PC-3 (cell line): Measurements from ENCODE around the gene RAPGEF3. TPM values are rescaled to one million over a fixed set of nuclear protein-coding genes. Genes with fewer than 3 reads are reported as not detected.

Experiments
- ATAC-seq: fragments of 200-7000 bp; cut with Tn5 transposase; 2 replicates; pipeline ENCODE4 v1.9.1; 2020; ENCODE audit warnings: mild to moderate bottlenecking, moderate library complexity
- BruUV-seq: library from RNA; stranded (reverse); fragments of 400-500 nt; replicated peaks from 2 replicates; lab custom pipeline; 2021; lab: Mats Ljungman, UMichigan
- CTCF ChIA-PET: fragments of 300-600 bp; sonication (Branson Sonifier 250); formaldehyde crosslinking; loops from one replicate; lab custom pipeline; 2022; ENCODE audit warnings: antibody characterized with exemption; lab: Charles Lee
- POLR2A ChIA-PET: fragments of 300-600 bp; sonication (Branson Sonifier 250); formaldehyde crosslinking; loops from one replicate; lab custom pipeline; 2022; ENCODE audit warnings: antibody characterized with exemption; ENCODE audit not compliant: unreplicated experiment; lab: Charles Lee
- DNase-seq: peaks from one replicate; pipeline ENCODE4 v3.0.0-alpha.2; 2015
- H2AFZ ChIP-seq: fragments of 300-600 bp; sonication (generic); 2 replicates; pipeline ENCODE4 v1.6.0; 2016; ENCODE audit warnings: antibody characterized with exemption, low read length
- H3F3A ChIP-seq: fragments of 300-600 bp; sonication (generic); one replicate; pipeline ENCODE4 v1.6.0; 2017; ENCODE audit warnings: antibody characterized with exemption, low read length, control low read depth, mild to moderate bottlenecking; ENCODE audit not compliant: unreplicated experiment
- H3K27ac ChIP-seq: fragments of 300-600 bp; sonication (generic); 2 replicates; pipeline ENCODE4 v1.5.1; 2016; ENCODE audit warnings: mild to moderate bottlenecking, low read length
- H3K27me3 ChIP-seq: fragments of 300-600 bp; sonication (generic); 2 replicates; pipeline ENCODE4 v1.6.1; 2016; ENCODE audit warnings: low read length, mixed read lengths
- H3K36me3 ChIP-seq: fragments of 300-600 bp; sonication (generic); 2 replicates; pipeline ENCODE4 v1.6.1; 2016; ENCODE audit warnings: low read depth, mixed run types, low read length, mixed read lengths
- H3K4me1 ChIP-seq: fragments of 300-600 bp; sonication (generic); 2 replicates; pipeline ENCODE4 v1.5.1; 2016; ENCODE audit warnings: low read length; ENCODE audit not compliant: insufficient read depth
- H3K4me2 ChIP-seq: fragments of 300-600 bp; sonication (generic); 2 replicates; pipeline ENCODE4 v1.6.0; 2016; ENCODE audit warnings: low read length
- H3K4me3 ChIP-seq: fragments of 300-600 bp; sonication (generic); 2 replicates; pipeline ENCODE4 v1.5.1; 2016; ENCODE audit warnings: mild to moderate bottlenecking, low read length, mixed read lengths
- H3K79me2 ChIP-seq: fragments of 300-600 bp; sonication (generic); 2 replicates; pipeline ENCODE4 v1.6.1; 2017; ENCODE audit warnings: low read length, mixed read lengths
- H3K9ac ChIP-seq: fragments of 300-600 bp; sonication (generic); 2 replicates; pipeline ENCODE4 v1.6.0; 2016; ENCODE audit warnings: mild to moderate bottlenecking, low read length
- H3K9me2 ChIP-seq: fragments of 300-600 bp; sonication (generic); replicated peaks from 2 replicates; pipeline ENCODE4 v1.6.1; 2016; ENCODE audit warnings: mixed run types, low read length, mixed read lengths
- H3K9me3 ChIP-seq: fragments of 300-600 bp; sonication (generic); 2 replicates; pipeline ENCODE4 v1.6.1; 2016; ENCODE audit warnings: low read length, mixed read lengths
- H4K20me1 ChIP-seq: fragments of 300-600 bp; sonication (generic); 2 replicates; pipeline ENCODE4 v1.6.1; 2016; ENCODE audit warnings: low read length, mixed read lengths
- EZH2 ChIP-seq: fragments of 300-600 bp; sonication (generic); IDR thresholded peaks from one replicate; pipeline ENCODE4 v1.6.1; 2017; ENCODE audit warnings: antibody characterized with exemption, mild to moderate bottlenecking, low read length; ENCODE audit not compliant: unreplicated experiment
- EZH2phosphoT487 ChIP-seq: fragments of 300-600 bp; sonication (generic); IDR thresholded peaks from 2 replicates; pipeline ENCODE4 v1.6.1; 2018; ENCODE audit warnings: mild to moderate bottlenecking, antibody characterized with exemption, low read length, borderline replicate concordance
- intact Hi-C: fragments of 100-400 bp; cut with micrococcal nuclease; formaldehyde crosslinking; loops from 2 replicates; pipeline ENCODE4 v1.9.0; 2023
- total RNA-seq: library from RNA; depleted of rRNA; stranded (reverse); fragments of >200 nt; gene quantifications from 2 replicates; pipeline ENCODE4 v1.2.3, GENCODE V29; 2014
- TF ChIP-seq, protein P1 (sequence below): fragments of 300-600 bp; sonication (generic); conservative IDR thresholded peaks from 2 replicates; pipeline ENCODE4 v1.5.1; 2017; ENCODE audit warnings: antibody characterized with exemption, low read depth, mild to moderate bottlenecking, low read length

The RAPGEF3 gene
- total RNA-seq, 1 experiment from 2014 or later: 6.7 TPM

DNA sequence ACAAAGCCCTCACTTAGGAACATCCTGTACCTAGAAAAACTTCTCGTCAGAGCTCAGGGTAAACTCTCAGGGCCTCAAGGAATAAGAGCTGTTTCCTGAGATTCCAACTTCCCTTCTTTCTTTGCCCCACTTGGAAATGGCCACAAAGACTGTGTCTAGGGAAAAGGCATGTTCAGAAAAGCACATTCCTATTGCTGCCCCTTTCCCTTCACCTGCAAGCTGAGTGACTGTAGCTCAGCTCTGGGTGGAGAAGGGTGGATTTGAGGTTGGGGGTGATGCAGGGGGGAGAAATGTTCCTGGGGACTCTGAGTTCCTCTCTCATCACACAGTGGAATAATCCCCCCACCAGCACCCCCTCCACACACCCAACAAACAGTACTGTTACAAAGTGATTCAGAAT, 40.1 kb downstream of the RAPGEF3 start:
- H3K9me2 ChIP-seq: no peaks in the 10 kb centered on the region
- no peak overlapping the region for H3K27ac ChIP-seq
- H3K4me2 ChIP-seq: no peak overlapping the region
- TF ChIP-seq, protein P1, sequence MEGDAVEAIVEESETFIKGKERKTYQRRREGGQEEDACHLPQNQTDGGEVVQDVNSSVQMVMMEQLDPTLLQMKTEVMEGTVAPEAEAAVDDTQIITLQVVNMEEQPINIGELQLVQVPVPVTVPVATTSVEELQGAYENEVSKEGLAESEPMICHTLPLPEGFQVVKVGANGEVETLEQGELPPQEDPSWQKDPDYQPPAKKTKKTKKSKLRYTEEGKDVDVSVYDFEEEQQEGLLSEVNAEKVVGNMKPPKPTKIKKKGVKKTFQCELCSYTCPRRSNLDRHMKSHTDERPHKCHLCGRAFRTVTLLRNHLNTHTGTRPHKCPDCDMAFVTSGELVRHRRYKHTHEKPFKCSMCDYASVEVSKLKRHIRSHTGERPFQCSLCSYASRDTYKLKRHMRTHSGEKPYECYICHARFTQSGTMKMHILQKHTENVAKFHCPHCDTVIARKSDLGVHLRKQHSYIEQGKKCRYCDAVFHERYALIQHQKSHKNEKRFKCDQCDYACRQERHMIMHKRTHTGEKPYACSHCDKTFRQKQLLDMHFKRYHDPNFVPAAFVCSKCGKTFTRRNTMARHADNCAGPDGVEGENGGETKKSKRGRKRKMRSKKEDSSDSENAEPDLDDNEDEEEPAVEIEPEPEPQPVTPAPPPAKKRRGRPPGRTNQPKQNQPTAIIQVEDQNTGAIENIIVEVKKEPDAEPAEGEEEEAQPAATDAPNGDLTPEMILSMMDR: no peak
- TF ChIP-seq EZH2phosphoT487 (no peak), EZH2 (no peak)
- ChIA-PET POLR2A (no interaction called here), CTCF (no interaction called here)
- ATAC-seq: no peak
- peaks cover 13% of the 10 kb centered on the region; the same call in 1 of the 2 replicates for H3K4me1 ChIP-seq
- H4K20me1 ChIP-seq: no peaks in the 10 kb centered on the region
- no peaks in the 10 kb centered on the region for H3K36me3 ChIP-seq
- H2AFZ ChIP-seq: no peak overlapping the region
- H3K9me3 ChIP-seq: no peaks in the 10 kb centered on the region
- no peaks in the 10 kb centered on the region for H3F3A ChIP-seq
- intact Hi-C loops: no loop called here
- H3K79me2 ChIP-seq: no peaks in the 10 kb centered on the region
- H3K9ac ChIP-seq: no peak overlapping the region
- DNase-seq: no peak
- no peak overlapping the region for H3K4me3 ChIP-seq
- no TSS peak for BruUV-seq
- H3K27me3 ChIP-seq: no peaks in the 10 kb centered on the region

DNA sequence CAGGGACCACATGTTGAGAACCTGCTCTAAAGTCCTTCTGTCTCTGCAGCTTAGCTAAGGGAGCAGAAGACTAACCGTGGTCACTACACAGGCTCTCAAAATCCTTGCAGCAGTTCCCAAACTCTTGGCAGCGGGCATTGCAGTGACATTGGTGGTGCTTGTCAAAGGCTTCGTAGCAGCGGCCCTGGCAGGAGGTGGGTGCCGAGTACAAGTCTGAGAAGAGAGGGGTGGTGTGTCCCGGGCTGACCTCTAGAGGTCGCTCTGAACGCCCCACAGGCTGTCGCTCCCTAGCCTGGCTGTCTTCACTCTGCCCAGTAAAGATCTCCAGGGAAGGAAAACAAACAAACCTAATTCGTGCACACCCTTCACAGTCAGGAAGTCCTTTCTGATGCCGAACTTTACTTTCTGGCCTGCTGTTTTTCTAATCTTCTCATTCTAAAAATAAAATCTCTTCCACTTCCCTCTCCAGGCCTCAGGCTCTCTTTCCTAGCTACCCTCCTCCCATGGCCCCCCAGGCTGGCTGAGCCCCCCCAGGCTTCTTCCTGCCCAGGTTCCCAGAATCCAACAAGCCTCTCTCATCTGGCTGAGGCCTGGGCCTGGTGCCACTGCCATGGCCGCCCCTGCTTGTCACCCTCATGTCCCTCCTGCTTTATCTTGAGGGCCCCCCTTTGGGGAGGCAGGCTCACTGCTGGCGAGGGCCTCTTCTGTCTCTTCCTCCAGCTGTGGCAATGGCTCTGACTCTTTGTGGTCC, 41.1 kb downstream of the RAPGEF3 start:
- Histone ChIP-seq H3K36me3 (no peaks in the 10 kb centered on the region), H4K20me1 (no peaks in the 10 kb centered on the region), H3K27me3 (no peaks in the 10 kb centered on the region), H3F3A (no peaks in the 10 kb centered on the region), H3K9me3 (no peaks in the 10 kb centered on the region), H3K27ac (no peak overlapping the region), H3K4me1 (peaks cover 13% of the 10 kb centered on the region; the same call in 1 of the 2 replicates), H3K9ac (no peak overlapping the region), H3K79me2 (no peaks in the 10 kb centered on the region), H3K4me2 (no peak overlapping the region), H3K9me2 (no peaks in the 10 kb centered on the region), H2AFZ (peak overlapping the region; percentile 52), H3K4me3 (no peak overlapping the region)
- CTCF ChIA-PET: no interaction called here
- intact Hi-C loops: no loop called here
- TF ChIP-seq EZH2phosphoT487: no peak
- TF ChIP-seq, protein P1: peak; percentile 78
- POLR2A ChIA-PET: no interaction called here
- no TSS peak for BruUV-seq
- DNase-seq (peak; percentile 67), ATAC-seq (peak; percentile 82)

DNA sequence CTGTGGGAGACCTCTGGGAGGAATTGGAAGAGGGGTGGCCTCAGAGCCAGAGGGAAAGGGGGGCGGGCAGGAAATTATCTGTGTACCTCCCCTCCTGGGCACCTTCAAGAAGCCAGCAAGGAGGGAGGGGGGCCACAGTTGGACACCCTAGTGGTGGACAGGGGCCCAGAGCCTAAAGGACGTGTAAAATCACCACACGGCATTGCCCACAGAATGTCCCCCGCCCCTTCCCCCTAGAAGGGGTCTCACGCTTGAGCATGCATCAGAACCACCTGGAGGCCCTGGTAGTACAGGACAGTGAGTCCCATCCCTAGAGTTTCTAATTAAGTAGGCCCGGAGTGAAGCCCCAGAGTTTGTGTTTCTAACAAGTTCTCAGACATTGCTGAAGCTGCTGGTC, 41.6 kb downstream of the RAPGEF3 start:
- POLR2A ChIA-PET: no interaction called here
- H4K20me1 ChIP-seq: no peaks in the 10 kb centered on the region
- TF ChIP-seq EZH2phosphoT487 (no peak), EZH2 (no peak)
- TF ChIP-seq, protein P1: no peak
- CTCF ChIA-PET: no interaction called here
- H3K9ac ChIP-seq: no peak overlapping the region
- H3K79me2 ChIP-seq: no peaks in the 10 kb centered on the region
- H3K4me1 ChIP-seq: peaks cover 13% of the 10 kb centered on the region; the same call in 1 of the 2 replicates
- no peak for DNase-seq
- BruUV-seq: no TSS peak
- H3K27me3 ChIP-seq: no peaks in the 10 kb centered on the region
- no peaks in the 10 kb centered on the region for H3K36me3 ChIP-seq
- no peak for ATAC-seq
- H3K9me2 ChIP-seq: no peaks in the 10 kb centered on the region
- H2AFZ ChIP-seq: 0 out of 2 replicates have a peak overlapping the region, but pooled peaks have one; percentile 52
- no peaks in the 10 kb centered on the region for H3F3A ChIP-seq
- H3K4me2 ChIP-seq: no peak overlapping the region
- no peak overlapping the region for H3K27ac ChIP-seq
- no peaks in the 10 kb centered on the region for H3K9me3 ChIP-seq
- intact Hi-C loops: no loop called here
- H3K4me3 ChIP-seq: no peak overlapping the region
